ENCODE data around the gene TRIM25. TPM values are rescaled to one million over a fixed set of nuclear protein-coding genes. Genes with fewer than 3 reads are reported as not detected.

TRIM25 gene
- total RNA-seq, 1 donor from 2014 or later, result 17.2 TPM

- Histone ChIP-seq H3K27ac (replicated peaks) (no peak overlapping the region), H3K4me3 (no peak overlapping the region)
- intact Hi-C loops (cut with micrococcal nuclease), result no loop called here
Observed at GRCh38 chr17:56876766-56877179, 37.1 kb downstream of the TRIM25 start.

DNA sequence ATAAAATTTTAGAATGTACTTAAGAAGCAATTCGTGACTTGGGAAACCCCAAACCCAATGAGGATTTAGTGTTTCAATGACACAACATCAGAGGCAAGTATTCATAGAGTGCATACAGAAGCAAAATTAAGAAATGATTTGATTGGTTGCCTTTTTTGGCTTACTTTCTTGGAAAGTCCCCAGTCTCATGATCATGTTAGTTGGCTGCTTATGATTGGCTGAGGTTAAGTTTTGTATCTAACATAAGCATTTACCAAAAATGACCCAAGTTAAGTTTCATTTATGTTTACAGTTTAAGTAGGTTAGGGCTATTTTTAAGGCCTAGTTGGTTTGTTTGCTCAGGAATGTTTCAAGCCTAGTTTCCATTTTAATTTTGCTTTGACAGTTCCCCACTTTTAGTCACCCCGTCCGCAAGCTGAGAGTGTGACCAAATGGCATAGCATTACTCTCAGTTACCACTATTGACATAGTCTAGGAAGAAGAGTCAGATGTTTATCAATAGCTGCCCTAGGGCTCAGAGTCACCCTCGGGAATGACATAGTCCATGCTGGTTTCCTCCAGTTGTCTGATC is 43.7 kb downstream of the TRIM25 start:
- intact Hi-C loops (cut with micrococcal nuclease), result no loop called here
- no peak for DNase-seq
- Histone ChIP-seq H3K27me3 (ENCODE audit: low read depth) (no peaks in the 10 kb centered on the region), H3K27ac (replicated peaks) (no peak overlapping the region), H3K4me3 (no peak overlapping the region), H3K36me3 (no peaks in the 10 kb centered on the region), H3K9me3 (replicated peaks) (no peaks in the 10 kb centered on the region), H3K4me1 (no peaks in the 10 kb centered on the region)
- TF ChIP-seq CTCF (IDR thresholded peaks at IDR 0.05; ENCODE audit: borderline replicate concordance), result no peak

More at GRCh38 chr17:56876766-56877179, 37.1 kb downstream of the TRIM25 start:
- TF ChIP-seq CTCF (IDR thresholded peaks at IDR 0.05; ENCODE audit: borderline replicate concordance), result no peak
- no peaks in the 10 kb centered on the region for H3K9me3 ChIP-seq (replicated peaks)
- peaks cover 6% of the 10 kb centered on the region for H3K4me1 ChIP-seq
- no peaks in the 10 kb centered on the region for H3K36me3 ChIP-seq
- H3K27me3 ChIP-seq (ENCODE audit: low read depth), result no peaks in the 10 kb centered on the region
- no peak for DNase-seq

GRCh38 chr17:56868716-56869115 is 45.1 kb downstream of the TRIM25 start:
- Histone ChIP-seq H3K4me3 (no peak overlapping the region), H3K27me3 (ENCODE audit: low read depth) (no peaks in the 10 kb centered on the region), H3K27ac (replicated peaks) (no peak overlapping the region), H3K9me3 (replicated peaks) (no peaks in the 10 kb centered on the region), H3K36me3 (no peaks in the 10 kb centered on the region), H3K4me1 (no peaks in the 10 kb centered on the region)
- no peak for TF ChIP-seq CTCF (IDR thresholded peaks at IDR 0.05; ENCODE audit: borderline replicate concordance)
- DNase-seq, result no peak
- intact Hi-C loops (cut with micrococcal nuclease), result no loop called here

DNA sequence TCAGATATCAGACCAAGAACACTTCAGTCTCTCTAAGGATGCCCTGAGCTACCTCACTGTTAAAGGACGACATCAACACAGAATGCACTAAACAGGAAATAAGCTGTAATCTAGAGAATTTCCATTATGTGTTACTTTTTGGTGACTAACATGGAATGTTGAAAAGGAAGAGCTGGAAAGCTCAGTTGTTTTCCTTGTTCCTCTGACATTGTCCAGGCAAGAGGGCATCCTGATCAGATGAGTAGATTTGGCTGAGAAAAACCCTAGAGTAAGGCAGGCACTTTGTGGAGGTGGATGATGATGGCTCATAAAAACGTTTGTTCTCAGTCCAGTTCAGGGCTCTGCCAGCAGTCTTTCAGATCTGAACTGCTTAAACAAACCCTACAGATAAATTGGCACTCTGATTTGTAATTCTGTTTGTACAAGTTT is 45.9 kb downstream of the TRIM25 start:
- Histone ChIP-seq H3K27me3 (ENCODE audit: low read depth) (no peaks in the 10 kb centered on the region), H3K4me3 (no peak overlapping the region), H3K36me3 (peaks cover 6% of the 10 kb centered on the region), H3K9me3 (replicated peaks) (no peaks in the 10 kb centered on the region), H3K27ac (replicated peaks) (no peak overlapping the region), H3K4me1 (no peaks in the 10 kb centered on the region)
- intact Hi-C loops (cut with micrococcal nuclease), result no loop called here
- DNase-seq, result no peak
- TF ChIP-seq CTCF (IDR thresholded peaks at IDR 0.05; ENCODE audit: borderline replicate concordance), result no peak

GRCh38 chr17:56866496-56866895 is 47.4 kb downstream of the TRIM25 start:
- Histone ChIP-seq H3K4me3 (no peak overlapping the region), H3K27me3 (ENCODE audit: low read depth) (no peaks in the 10 kb centered on the region), H3K36me3 (peaks cover 21% of the 10 kb centered on the region), H3K4me1 (no peaks in the 10 kb centered on the region), H3K27ac (replicated peaks) (no peak overlapping the region), H3K9me3 (replicated peaks) (no peaks in the 10 kb centered on the region)
- intact Hi-C loops (cut with micrococcal nuclease), result no loop called here
- TF ChIP-seq CTCF (IDR thresholded peaks at IDR 0.05; ENCODE audit: borderline replicate concordance), result no peak
- DNase-seq, result no peak

All from left ventricle myocardium inferior (tissue), 1 donor.